Heart left ventricle (tissue), 13 donors: ENCODE results near the gene PPM1L.

Experiments
- CTCF ChIP-seq, 12 donors: fragments of 200-600 bp; sonication (generic) in 4 of 12; IDR thresholded peaks; one replicate each; pipeline versions ENCODE4 v1.5.0 to v1.8.0; 2018 to 2022; ENCODE audit warnings: antibody characterized with exemption in 12 of 12, mild to moderate bottlenecking in 5 of 12
- POLR2A ChIP-seq, 2 donors: fragments of 450-650 bp; IDR thresholded peaks; one replicate each; pipeline ENCODE4 v1.6.1; 2017; ENCODE audit warnings: antibody characterized with exemption in 2 of 2, mild to moderate bottlenecking in 2 of 2, moderate library complexity in 2 of 2
- donor health status: ischemic (EF 13 %, LVEDD 7.1; RV severe dilation, severe dysfunction).
- donor health status: DM: no; HTN: yes; CAD: no.
- donor health status: DM: no; HTN: no; CAD: no.
- donor health status: ischemic (EF 25% LVEDD 6.9; RV normal size, moderate dysfunction).
- donor health status: ischemic (EF 25% LVEDD 5.7; RV mildly dilated, moderate dysfunction).
- donor health status: ischemic (EF 35%, LVEDD 5.7; RV mildly dilated, moderate dysfunction).
- donor health status: nonischemic (EF 11% LVEDD 7.7; RV severe dilation, severe dysfunction).
- donor health status: DM: yes; HTN: yes; CAD: no.
- donor health status: PGD.
- donor health status: ischemic (EF 29% LVEDD 5.4; RV normal size, mild dysfunction).
- donor health status: nonischemic (EF 23%, LVEDD 6.1; RV moderate dilation, normal function).

GRCh38 chr3:160820022-160820421, 64.0 kb downstream of the PPM1L start:
- no peak for TF ChIP-seq CTCF (IDR thresholded peaks at IDR 0.05)
- no peak for TF ChIP-seq POLR2A (IDR thresholded peaks at IDR 0.05)
